Stimulated activated naive CD4-positive, alpha-beta T cell (primary cell): ENCODE data around the gene TPPP.
"Not testable (repeated sequence)": the region's sequence is repeated elsewhere in the genome, so short reads cannot be mapped to it uniquely, and the experiment has no call there.

Source experiments
- DNase-seq, 6 experiments: peaks; one replicate each; lab custom pipeline; 2025; lab: John Stamatoyannopoulos, UW

The TPPP gene

GRCh38 chr5:645421-645820 is 47.7 kb downstream of the TPPP start:
- DNase-seq = no peak

GRCh38 chr5:644971-645370 is 48.2 kb downstream of the TPPP start:
- no peak for DNase-seq

GRCh38 chr5:644509-644908 is 48.6 kb downstream of the TPPP start:
- DNase-seq = no peak

GRCh38 chr5:643811-644271 is 49.3 kb downstream of the TPPP start:
- no peak for DNase-seq

GRCh38 chr5:643351-643801 is 49.8 kb downstream of the TPPP start:
- no peak for DNase-seq

- DNase-seq = no peak
Observed at GRCh38 chr5:642481-642880, 50.7 kb downstream of the TPPP start.

GRCh38 chr5:641331-641765 is 51.8 kb downstream of the TPPP start:
- no peak for DNase-seq

GRCh38 chr5:640461-641330 is 52.5 kb downstream of the TPPP start:
- DNase-seq = no peak

GRCh38 chr5:639584-640213 is 53.5 kb downstream of the TPPP start:
- no peak for DNase-seq

GRCh38 chr5:639253-639530 is 54.0 kb downstream of the TPPP start:
- no peak for DNase-seq

- DNase-seq = no peak
Observed at GRCh38 chr5:638501-639252, 54.5 kb downstream of the TPPP start.

GRCh38 chr5:637581-638450 is 55.3 kb downstream of the TPPP start:
- DNase-seq = no peak

GRCh38 chr5:636951-637350 is 56.2 kb downstream of the TPPP start:
- DNase-seq = no peak

- DNase-seq = no peak
Observed at GRCh38 chr5:635306-636055, 57.7 kb downstream of the TPPP start.

GRCh38 chr5:634191-634590 is 59.0 kb downstream of the TPPP start:
- DNase-seq = no peak

- DNase-seq = no peak
Observed at GRCh38 chr5:633501-633955, 59.6 kb downstream of the TPPP start.

GRCh38 chr5:628351-629205 is 64.6 kb downstream of the TPPP start:
- not testable (repeated sequence) for DNase-seq

- no peak for DNase-seq
Observed at GRCh38 chr5:627840-628239, 65.3 kb downstream of the TPPP start.

GRCh38 chr5:626850-627249 is 66.3 kb downstream of the TPPP start:
- DNase-seq = no peak

- DNase-seq = no peak
Observed at GRCh38 chr5:625516-625915, 67.6 kb downstream of the TPPP start.
